Urinary bladder (tissue), 4 donors: Measurements from ENCODE around the gene NAPG. TPM values are rescaled to one million over a fixed set of nuclear protein-coding genes. Genes with fewer than 3 reads are reported as not detected.
"Not testable (repeated sequence)": the region's sequence is repeated elsewhere in the genome, so short reads cannot be mapped to it uniquely, and the experiment has no call there.

Source experiments
- DNase-seq: peaks from one replicate; pipeline ENCODE4 v3.0.0-alpha.2; 2015; ENCODE audit errors: extremely low spot score
- H3K27ac ChIP-seq: one replicate; pipeline ENCODE4 v1.5.1; 2013; ENCODE audit warnings: low read depth, mild to moderate bottlenecking, moderate library complexity
- H3K36me3 ChIP-seq: one replicate; pipeline ENCODE4 v1.6.1; 2013; ENCODE audit warnings: mild to moderate bottlenecking, moderate library complexity; ENCODE audit not compliant: insufficient read depth
- H3K4me1 ChIP-seq: one replicate; pipeline ENCODE4 v1.6.1; 2013; ENCODE audit warnings: mild to moderate bottlenecking, moderate library complexity; ENCODE audit not compliant: insufficient read depth
- H3K4me3 ChIP-seq: one replicate; pipeline ENCODE4 v1.5.1; 2013; ENCODE audit warnings: low read depth, low read length
- WGBS: extraction: QIAGEN DNeasy Blood & Tissue Kit; methylation state at CpG from one replicate; pipeline ENCODE4 v1.1.7; 2013; 5-methylcytosine and 5-hydroxymethylcytosine counted together
- polyA plus RNA-seq: library from polyadenylated mRNA; stranded (reverse); fragments of 200-250 nt; gene quantifications from one replicate; pipeline ENCODE4 v1.2.3, GENCODE V29; 2013
- total RNA-seq: library from RNA; depleted of rRNA; stranded (reverse); fragments of >200 nt; gene quantifications from one replicate; pipeline ENCODE4 v1.2.3, GENCODE V29; 2014
- donor health status: healthy with polysubstance abuse.
- donor health status: healthy.

The NAPG gene
- total and polyA plus RNA-seq, 2 donors: 20.8 to 80.3 TPM

DNA sequence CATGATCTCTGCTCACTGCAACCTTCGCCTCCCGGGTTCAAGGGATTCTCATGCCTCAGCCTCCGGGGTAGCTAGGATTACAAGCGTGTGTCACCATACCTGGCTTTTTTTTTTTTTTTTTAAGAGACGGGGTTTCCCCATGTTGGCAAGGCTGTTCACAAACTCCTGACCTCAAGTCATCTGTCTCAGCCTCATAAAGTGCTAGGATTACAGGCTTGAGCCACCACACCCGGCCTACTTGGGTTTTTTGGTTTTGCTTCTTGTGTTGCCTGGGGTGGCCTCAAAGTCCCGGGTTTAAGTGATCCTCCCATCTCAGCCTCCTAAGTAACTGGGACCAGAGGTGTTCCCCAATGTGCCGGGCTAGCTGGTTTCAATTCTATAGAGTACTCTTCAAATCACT lies 64.6 kb downstream of the NAPG start:
- Histone ChIP-seq H3K4me1 (no peaks in the 10 kb centered on the region), H3K36me3 (no peaks in the 10 kb centered on the region), H3K4me3 (no peak overlapping the region), H3K27ac (no peak overlapping the region)
- no peak for DNase-seq
- 84% methylated on average over 8 of the region's 8 CpGs for WGBS

DNA sequence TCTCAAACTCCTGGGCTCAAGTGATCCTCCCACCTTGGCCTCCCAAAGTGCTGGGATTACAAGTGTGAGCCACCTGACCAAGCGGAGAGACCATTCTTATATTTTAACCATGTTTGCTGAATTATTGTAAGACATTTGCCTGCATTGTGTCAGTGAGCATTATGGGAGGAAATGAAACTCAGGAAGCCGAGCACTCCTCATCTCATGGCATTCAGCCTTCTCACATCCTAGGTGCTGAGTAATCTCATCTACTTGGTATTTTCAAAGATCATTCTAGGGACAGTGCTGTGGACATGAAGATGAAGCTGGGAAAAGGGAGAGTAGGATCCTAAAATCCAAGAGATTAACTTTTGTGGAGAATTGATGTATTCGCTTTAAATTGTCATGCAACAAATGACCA lies 66.1 kb downstream of the NAPG start:
- no peak for DNase-seq

GRCh38 chr18:10593366-10594022 lies 67.7 kb downstream of the NAPG start:
- WGBS: 82% methylated on average over 5 of the region's 5 CpGs

More for the DNA sequence above, 66.1 kb downstream of the NAPG start:
- WGBS: 87% methylated on average over 3 of the region's 3 CpGs
- H3K4me3 ChIP-seq: no peak overlapping the region
- no peaks in the 10 kb centered on the region for H3K36me3 ChIP-seq
- no peaks in the 10 kb centered on the region for H3K4me1 ChIP-seq
- H3K27ac ChIP-seq: no peak overlapping the region

GRCh38 chr18:10595917-10596316 lies 70.1 kb downstream of the NAPG start:
- H3K27ac ChIP-seq, H3K36me3 ChIP-seq, DNase-seq, H3K4me3 ChIP-seq, H3K4me1 ChIP-seq: not testable (repeated sequence)
- 88% methylated on average over 4 of the region's 4 CpGs for WGBS

More at GRCh38 chr18:10593366-10594022, 67.7 kb downstream of the NAPG start:
- H3K4me3 ChIP-seq, DNase-seq, H3K36me3 ChIP-seq, H3K27ac ChIP-seq, H3K4me1 ChIP-seq: not testable (repeated sequence)

GRCh38 chr18:10597695-10598094 lies 71.9 kb downstream of the NAPG start:
- not testable (repeated sequence) for H3K27ac ChIP-seq, H3K36me3 ChIP-seq, H3K4me3 ChIP-seq, DNase-seq, H3K4me1 ChIP-seq
- WGBS: 85% methylated on average over 4 of the region's 4 CpGs

GRCh38 chr18:10600701-10601100 lies 74.9 kb downstream of the NAPG start:
- WGBS: 84% methylated on average over 7 of the region's 7 CpGs
- H3K4me1 ChIP-seq, H3K36me3 ChIP-seq, H3K4me3 ChIP-seq, DNase-seq, H3K27ac ChIP-seq: not testable (repeated sequence)

Other genes with a start within 250 kb of the NAPG start
- gene APCDD1, start 71.4 kb upstream of the NAPG start, total RNA-seq: 70.8 TPM
- gene APCDD1, start 71.4 kb upstream of the NAPG start, polyA plus RNA-seq: 200 TPM